PC-3 (cell line): Measurements from ENCODE around the gene C17orf67.

Source experiments
- EZH2 ChIP-seq: fragments of 300-600 bp; sonication (generic); IDR thresholded peaks from one replicate; pipeline ENCODE4 v1.6.1; 2017; ENCODE audit warnings: antibody characterized with exemption, mild to moderate bottlenecking, low read length; ENCODE audit not compliant: unreplicated experiment
- TF ChIP-seq, protein P1 (sequence below): fragments of 300-600 bp; sonication (generic); conservative IDR thresholded peaks from 2 replicates; pipeline ENCODE4 v1.5.1; 2017; ENCODE audit warnings: antibody characterized with exemption, low read depth, mild to moderate bottlenecking, low read length

DNA sequence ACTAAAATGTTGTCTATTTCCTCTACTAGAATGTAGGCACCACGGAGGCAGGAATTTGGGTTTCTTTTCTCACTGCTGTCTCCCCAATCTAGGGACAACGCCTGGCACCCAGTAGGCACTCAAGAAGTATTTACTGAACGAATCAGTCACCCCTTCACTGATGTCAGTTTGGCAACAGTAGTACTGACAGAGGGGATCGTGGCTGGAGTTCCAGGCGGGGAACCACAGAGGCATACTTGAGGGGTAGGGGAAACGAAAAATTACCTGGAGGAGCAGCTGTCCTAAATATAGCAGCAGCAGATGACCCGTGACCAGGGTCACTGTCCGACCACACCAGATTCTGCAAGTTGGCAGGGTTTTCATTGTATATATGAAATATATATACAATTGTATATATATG is 46.9 kb upstream of the C17orf67 start:
- no peak for TF ChIP-seq EZH2
- TF ChIP-seq, protein P1, sequence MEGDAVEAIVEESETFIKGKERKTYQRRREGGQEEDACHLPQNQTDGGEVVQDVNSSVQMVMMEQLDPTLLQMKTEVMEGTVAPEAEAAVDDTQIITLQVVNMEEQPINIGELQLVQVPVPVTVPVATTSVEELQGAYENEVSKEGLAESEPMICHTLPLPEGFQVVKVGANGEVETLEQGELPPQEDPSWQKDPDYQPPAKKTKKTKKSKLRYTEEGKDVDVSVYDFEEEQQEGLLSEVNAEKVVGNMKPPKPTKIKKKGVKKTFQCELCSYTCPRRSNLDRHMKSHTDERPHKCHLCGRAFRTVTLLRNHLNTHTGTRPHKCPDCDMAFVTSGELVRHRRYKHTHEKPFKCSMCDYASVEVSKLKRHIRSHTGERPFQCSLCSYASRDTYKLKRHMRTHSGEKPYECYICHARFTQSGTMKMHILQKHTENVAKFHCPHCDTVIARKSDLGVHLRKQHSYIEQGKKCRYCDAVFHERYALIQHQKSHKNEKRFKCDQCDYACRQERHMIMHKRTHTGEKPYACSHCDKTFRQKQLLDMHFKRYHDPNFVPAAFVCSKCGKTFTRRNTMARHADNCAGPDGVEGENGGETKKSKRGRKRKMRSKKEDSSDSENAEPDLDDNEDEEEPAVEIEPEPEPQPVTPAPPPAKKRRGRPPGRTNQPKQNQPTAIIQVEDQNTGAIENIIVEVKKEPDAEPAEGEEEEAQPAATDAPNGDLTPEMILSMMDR: no peak
